Fibroblast of the aortic adventitia (primary cell): ENCODE measurements around the gene ANKFY1. TPM values are rescaled to one million over a fixed set of nuclear protein-coding genes. Genes with fewer than 3 reads are reported as not detected.
A peak's percentile ranks its signal among the peaks of the same experiment; 100 is the strongest.

Experiments
- DNase-seq: peaks from one replicate; pipeline ENCODE4 v3.0.0-alpha.2; 2010; ENCODE audit warnings: low read depth
- H3K4me3 ChIP-seq: 2 replicates; pipeline ENCODE4 v1.5.1; 2011; ENCODE audit warnings: low read depth, mild to moderate bottlenecking, control low read depth, low read length, moderate library complexity
- total RNA-seq: library from RNA; depleted of rRNA; stranded (reverse); fragments of >200 nt; gene quantifications from 2 replicates; pipeline ENCODE4 v1.2.3, GENCODE V29; 2012; ENCODE audit warnings: low replicate concordance
- TF ChIP-seq, protein P1 (sequence below): IDR thresholded peaks from 2 replicates; pipeline ENCODE4 v1.5.1; 2011; ENCODE audit warnings: mild to moderate bottlenecking, low read length, control low read depth, inconsistent platforms; ENCODE audit not compliant: insufficient read depth

Gene ANKFY1
- total RNA-seq, 1 donor: 55.0 TPM

DNA sequence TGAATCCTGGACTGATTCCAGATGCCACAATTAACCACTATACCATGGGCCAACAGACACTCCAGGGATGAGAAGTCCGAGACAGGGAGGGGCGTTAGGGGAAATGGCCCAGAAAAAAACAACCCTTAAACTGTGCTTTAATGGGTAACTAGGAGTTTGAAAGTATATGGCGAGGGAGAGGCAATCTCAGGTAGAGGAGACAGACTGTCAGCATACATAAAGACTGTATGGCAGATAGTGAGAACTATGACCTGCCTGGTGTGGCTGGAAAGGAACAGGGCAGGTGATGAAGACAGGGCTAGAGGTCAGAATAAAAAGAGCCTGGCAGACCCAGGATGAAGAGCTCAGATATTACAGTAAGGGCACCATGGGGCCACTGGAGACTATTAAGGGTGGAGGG, 129.1 kb downstream of the ANKFY1 start:
- TF ChIP-seq, protein P1, sequence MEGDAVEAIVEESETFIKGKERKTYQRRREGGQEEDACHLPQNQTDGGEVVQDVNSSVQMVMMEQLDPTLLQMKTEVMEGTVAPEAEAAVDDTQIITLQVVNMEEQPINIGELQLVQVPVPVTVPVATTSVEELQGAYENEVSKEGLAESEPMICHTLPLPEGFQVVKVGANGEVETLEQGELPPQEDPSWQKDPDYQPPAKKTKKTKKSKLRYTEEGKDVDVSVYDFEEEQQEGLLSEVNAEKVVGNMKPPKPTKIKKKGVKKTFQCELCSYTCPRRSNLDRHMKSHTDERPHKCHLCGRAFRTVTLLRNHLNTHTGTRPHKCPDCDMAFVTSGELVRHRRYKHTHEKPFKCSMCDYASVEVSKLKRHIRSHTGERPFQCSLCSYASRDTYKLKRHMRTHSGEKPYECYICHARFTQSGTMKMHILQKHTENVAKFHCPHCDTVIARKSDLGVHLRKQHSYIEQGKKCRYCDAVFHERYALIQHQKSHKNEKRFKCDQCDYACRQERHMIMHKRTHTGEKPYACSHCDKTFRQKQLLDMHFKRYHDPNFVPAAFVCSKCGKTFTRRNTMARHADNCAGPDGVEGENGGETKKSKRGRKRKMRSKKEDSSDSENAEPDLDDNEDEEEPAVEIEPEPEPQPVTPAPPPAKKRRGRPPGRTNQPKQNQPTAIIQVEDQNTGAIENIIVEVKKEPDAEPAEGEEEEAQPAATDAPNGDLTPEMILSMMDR: no peak
- H3K4me3 ChIP-seq: no peak overlapping the region
- DNase-seq: no peak

GRCh38 chr17:4130715-4131114, 133.1 kb downstream of the ANKFY1 start:
- DNase-seq: peak; percentile 16
- TF ChIP-seq, protein P1: no peak
- H3K4me3 ChIP-seq: no peak overlapping the region

- no peak for DNase-seq
- H3K4me3 ChIP-seq: no peak overlapping the region
- TF ChIP-seq, protein P1: no peak
Observed at GRCh38 chr17:4127555-4127954, 136.2 kb downstream of the ANKFY1 start.

- H3K4me3 ChIP-seq: no peak overlapping the region
- no peak for DNase-seq
- TF ChIP-seq, protein P1: no peak
Observed at GRCh38 chr17:4125552-4125951, 138.2 kb downstream of the ANKFY1 start.

DNA sequence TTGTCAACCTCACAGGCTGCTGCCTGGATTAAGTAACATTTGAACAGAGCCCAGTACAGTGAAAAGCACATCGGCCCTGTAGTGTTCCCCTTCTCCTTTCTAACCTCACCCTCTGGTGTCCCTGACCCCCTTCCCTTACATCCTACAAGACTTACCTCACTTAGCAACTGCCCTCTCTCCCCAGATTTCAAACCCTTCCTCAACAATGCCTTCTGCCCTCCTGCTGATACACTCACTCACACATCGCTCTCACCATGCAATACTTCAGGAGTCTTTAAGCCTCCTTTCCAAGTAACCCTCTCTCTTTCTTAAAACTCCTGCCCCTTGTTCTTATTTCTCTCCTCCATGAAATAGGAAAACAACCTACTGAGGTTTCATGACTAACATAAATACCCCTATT, 138.8 kb downstream of the ANKFY1 start:
- no peak for DNase-seq
- no peak overlapping the region for H3K4me3 ChIP-seq
- TF ChIP-seq, protein P1: no peak

GRCh38 chr17:4120332-4120731, 143.4 kb downstream of the ANKFY1 start:
- no peak overlapping the region for H3K4me3 ChIP-seq
- TF ChIP-seq, protein P1: no peak
- DNase-seq: no peak

DNA sequence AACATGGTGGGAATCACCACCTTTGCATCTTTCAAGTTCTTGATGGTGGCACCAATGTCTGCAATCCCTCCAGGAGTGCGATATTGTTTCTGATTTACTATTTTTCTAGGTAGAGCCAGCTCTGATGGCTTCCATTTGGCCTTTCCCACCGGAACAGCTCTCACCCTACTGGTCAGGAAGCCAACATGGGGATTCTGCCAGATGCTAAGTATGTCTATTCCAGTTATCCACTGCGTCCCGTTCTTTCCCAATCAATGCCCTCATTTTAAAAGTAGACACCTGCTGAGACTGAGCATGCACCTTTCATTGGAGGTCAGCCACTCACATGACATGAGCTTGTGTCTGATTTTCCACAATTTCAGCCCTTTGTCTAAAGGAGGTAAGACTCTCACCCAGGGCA, 144.5 kb downstream of the ANKFY1 start:
- TF ChIP-seq, protein P1: no peak
- DNase-seq: no peak
- H3K4me3 ChIP-seq: no peak overlapping the region
